Ishikawa (cell line): ENCODE results near the gene R3HDML.

Experiments
- CEBPB ChIP-seq: IDR thresholded peaks from 2 replicates; pipeline ENCODE4 v1.6.1; 2012
- EP300 ChIP-seq: IDR thresholded peaks from 2 replicates; pipeline ENCODE4 v1.6.1; 2012; ENCODE audit warnings: borderline replicate concordance
- FOXM1 ChIP-seq: IDR thresholded peaks from 2 replicates; pipeline ENCODE4 v1.6.1; 2012; ENCODE audit warnings: low read depth, borderline replicate concordance
- RAD21 ChIP-seq: IDR thresholded peaks from 2 replicates; pipeline ENCODE4 v1.6.1; 2012; ENCODE audit warnings: low read depth
- TAF1 ChIP-seq: IDR thresholded peaks from 2 replicates; pipeline ENCODE4 v1.6.1; 2012; ENCODE audit warnings: low read depth, mild to moderate bottlenecking
- TCF12 ChIP-seq: IDR thresholded peaks from 2 replicates; pipeline ENCODE4 v1.6.1; 2012; ENCODE audit warnings: low read depth
- TEAD4 ChIP-seq: IDR thresholded peaks from 2 replicates; pipeline ENCODE4 v1.6.1; 2012
- YY1 ChIP-seq: IDR thresholded peaks from 2 replicates; pipeline ENCODE4 v1.6.1; 2012; ENCODE audit warnings: low read depth
- ZBTB7A ChIP-seq: IDR thresholded peaks from 2 replicates; pipeline ENCODE4 v1.6.1; 2012; ENCODE audit warnings: low read depth
- TF ChIP-seq, protein P1 (sequence below): IDR thresholded peaks from 2 replicates; pipeline ENCODE4 v1.6.1; 2012; ENCODE audit warnings: low read depth, mild to moderate bottlenecking

DNA sequence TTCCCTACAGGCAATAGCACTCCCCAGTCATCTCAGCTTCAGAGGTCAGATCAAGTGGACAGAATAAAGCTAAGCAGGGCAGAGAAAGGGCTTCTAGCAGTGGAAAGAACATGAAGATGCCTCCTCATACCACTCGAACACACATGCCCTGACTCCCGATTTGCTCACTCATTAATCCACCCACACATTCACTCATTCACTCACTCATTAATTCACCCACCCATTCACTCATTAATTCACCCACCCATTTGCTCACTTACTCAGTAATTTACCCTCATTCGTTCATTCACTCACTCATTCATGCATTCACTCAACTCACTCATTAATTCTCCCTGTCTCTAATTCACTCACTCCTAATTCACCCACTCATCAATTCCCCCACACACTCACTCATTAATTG is 62.6 kb downstream of the R3HDML start:
- TF ChIP-seq RAD21 (no peak), CEBPB (no peak), EP300 (no peak), FOXM1 (no peak), TEAD4 (no peak), ZBTB7A (no peak), TCF12 (no peak), YY1 (no peak), TAF1 (no peak)
- TF ChIP-seq, protein P1, sequence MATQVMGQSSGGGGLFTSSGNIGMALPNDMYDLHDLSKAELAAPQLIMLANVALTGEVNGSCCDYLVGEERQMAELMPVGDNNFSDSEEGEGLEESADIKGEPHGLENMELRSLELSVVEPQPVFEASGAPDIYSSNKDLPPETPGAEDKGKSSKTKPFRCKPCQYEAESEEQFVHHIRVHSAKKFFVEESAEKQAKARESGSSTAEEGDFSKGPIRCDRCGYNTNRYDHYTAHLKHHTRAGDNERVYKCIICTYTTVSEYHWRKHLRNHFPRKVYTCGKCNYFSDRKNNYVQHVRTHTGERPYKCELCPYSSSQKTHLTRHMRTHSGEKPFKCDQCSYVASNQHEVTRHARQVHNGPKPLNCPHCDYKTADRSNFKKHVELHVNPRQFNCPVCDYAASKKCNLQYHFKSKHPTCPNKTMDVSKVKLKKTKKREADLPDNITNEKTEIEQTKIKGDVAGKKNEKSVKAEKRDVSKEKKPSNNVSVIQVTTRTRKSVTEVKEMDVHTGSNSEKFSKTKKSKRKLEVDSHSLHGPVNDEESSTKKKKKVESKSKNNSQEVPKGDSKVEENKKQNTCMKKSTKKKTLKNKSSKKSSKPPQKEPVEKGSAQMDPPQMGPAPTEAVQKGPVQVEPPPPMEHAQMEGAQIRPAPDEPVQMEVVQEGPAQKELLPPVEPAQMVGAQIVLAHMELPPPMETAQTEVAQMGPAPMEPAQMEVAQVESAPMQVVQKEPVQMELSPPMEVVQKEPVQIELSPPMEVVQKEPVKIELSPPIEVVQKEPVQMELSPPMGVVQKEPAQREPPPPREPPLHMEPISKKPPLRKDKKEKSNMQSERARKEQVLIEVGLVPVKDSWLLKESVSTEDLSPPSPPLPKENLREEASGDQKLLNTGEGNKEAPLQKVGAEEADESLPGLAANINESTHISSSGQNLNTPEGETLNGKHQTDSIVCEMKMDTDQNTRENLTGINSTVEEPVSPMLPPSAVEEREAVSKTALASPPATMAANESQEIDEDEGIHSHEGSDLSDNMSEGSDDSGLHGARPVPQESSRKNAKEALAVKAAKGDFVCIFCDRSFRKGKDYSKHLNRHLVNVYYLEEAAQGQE = no peak
